Measurements from ENCODE around the gene UQCRQ.

UQCRQ gene

GRCh38 chr5:132901036-132901435, 34.6 kb downstream of the UQCRQ start:
- H3K9me3 ChIP-seq (ENCODE audit: low read length) = no peaks in the 10 kb centered on the region
- no peak overlapping the region for H3K4me2 ChIP-seq (ENCODE audit: low read length)
- H3K27me3 ChIP-seq (ENCODE audit: insufficient read depth, low read length) = no peaks in the 10 kb centered on the region
- H3K9me2 ChIP-seq (ENCODE audit: low read depth, low read length) = no peaks in the 10 kb centered on the region
- no peaks in the 10 kb centered on the region for H4K20me1 ChIP-seq (ENCODE audit: insufficient read depth, low read length)
- H3K27ac ChIP-seq (ENCODE audit: low read depth, low read length, poor library complexity, severe bottlenecking) = no peak overlapping the region
- no peak overlapping the region for H3K9ac ChIP-seq (ENCODE audit: low read length)
- H3F3A ChIP-seq (ENCODE audit: insufficient read depth, low read length) = no peaks in the 10 kb centered on the region
- peaks cover 9% of the 10 kb centered on the region for H3K4me1 ChIP-seq (ENCODE audit: insufficient read depth, low read length, severe bottlenecking)
- no peak overlapping the region for H3K4me3 ChIP-seq (ENCODE audit: low read depth, low read length, poor library complexity, severe bottlenecking)
- peaks cover 50% of the 10 kb centered on the region for H3K36me3 ChIP-seq (ENCODE audit: insufficient read depth, low read length)
- H3K79me2 ChIP-seq (ENCODE audit: insufficient read depth, low read length) = no peaks in the 10 kb centered on the region
- H2AFZ ChIP-seq (ENCODE audit: low read length) = no peak overlapping the region
- TF ChIP-seq CTCF (IDR thresholded peaks at IDR 0.05; ENCODE audit: low read length) (no peak), EZH2 (IDR thresholded peaks at IDR 0.05; ENCODE audit: borderline replicate concordance, low read length) (no peak)

GRCh38 chr5:132901730-132902129, 35.3 kb downstream of the UQCRQ start:
- H3K36me3 ChIP-seq (ENCODE audit: insufficient read depth, low read length) = peaks cover 43% of the 10 kb centered on the region
- no peaks in the 10 kb centered on the region for H3K79me2 ChIP-seq (ENCODE audit: insufficient read depth, low read length)
- TF ChIP-seq EZH2 (IDR thresholded peaks at IDR 0.05; ENCODE audit: borderline replicate concordance, low read length) = no peak
- no peak for TF ChIP-seq CTCF (IDR thresholded peaks at IDR 0.05; ENCODE audit: low read length)

GRCh38 chr5:132905938-132906337, 39.5 kb downstream of the UQCRQ start:
- Histone ChIP-seq H3K9ac (ENCODE audit: low read length) (no peak overlapping the region), H2AFZ (ENCODE audit: low read length) (no peak overlapping the region), H3K79me2 (ENCODE audit: insufficient read depth, low read length) (no peaks in the 10 kb centered on the region), H3K4me3 (ENCODE audit: low read depth, low read length, poor library complexity, severe bottlenecking) (no peak overlapping the region), H3K27ac (ENCODE audit: low read depth, low read length, poor library complexity, severe bottlenecking) (no peak overlapping the region), H3K36me3 (ENCODE audit: insufficient read depth, low read length) (peaks cover 20% of the 10 kb centered on the region; the same call in 1 of the 2 replicates), H3F3A (ENCODE audit: insufficient read depth, low read length) (no peaks in the 10 kb centered on the region), H3K9me3 (ENCODE audit: low read length) (no peaks in the 10 kb centered on the region), H4K20me1 (ENCODE audit: insufficient read depth, low read length) (no peaks in the 10 kb centered on the region), H3K4me2 (ENCODE audit: low read length) (no peak overlapping the region), H3K9me2 (ENCODE audit: low read depth, low read length) (no peaks in the 10 kb centered on the region), H3K4me1 (ENCODE audit: insufficient read depth, low read length, severe bottlenecking) (peaks cover 9% of the 10 kb centered on the region), H3K27me3 (ENCODE audit: insufficient read depth, low read length) (no peaks in the 10 kb centered on the region)
- TF ChIP-seq CTCF (IDR thresholded peaks at IDR 0.05; ENCODE audit: low read length) (no peak), EZH2 (IDR thresholded peaks at IDR 0.05; ENCODE audit: borderline replicate concordance, low read length) (no peak)

More at GRCh38 chr5:132901730-132902129, 35.3 kb downstream of the UQCRQ start:
- no peaks in the 10 kb centered on the region for H3K9me3 ChIP-seq (ENCODE audit: low read length)
- H3K9ac ChIP-seq (ENCODE audit: low read length) = no peak overlapping the region
- H3K9me2 ChIP-seq (ENCODE audit: low read depth, low read length) = no peaks in the 10 kb centered on the region
- H3K4me1 ChIP-seq (ENCODE audit: insufficient read depth, low read length, severe bottlenecking) = peaks cover 9% of the 10 kb centered on the region
- no peak overlapping the region for H3K4me2 ChIP-seq (ENCODE audit: low read length)
- H4K20me1 ChIP-seq (ENCODE audit: insufficient read depth, low read length) = no peaks in the 10 kb centered on the region
- no peaks in the 10 kb centered on the region for H3K27me3 ChIP-seq (ENCODE audit: insufficient read depth, low read length)
- H3F3A ChIP-seq (ENCODE audit: insufficient read depth, low read length) = no peaks in the 10 kb centered on the region
- H3K27ac ChIP-seq (ENCODE audit: low read depth, low read length, poor library complexity, severe bottlenecking) = no peak overlapping the region
- H3K4me3 ChIP-seq (ENCODE audit: low read depth, low read length, poor library complexity, severe bottlenecking) = no peak overlapping the region
- no peak overlapping the region for H2AFZ ChIP-seq (ENCODE audit: low read length)

Data from OCI-LY1 (cell line).